Upper lobe of right lung (tissue), 1 donor: Measurements from ENCODE around the gene MPIG6B. TPM values are rescaled to one million over a fixed set of nuclear protein-coding genes. Genes with fewer than 3 reads are reported as not detected.

Source experiments
- ATAC-seq: fragments of 200-7000 bp; cut with Tn5 transposase; one replicate; pipeline ENCODE4 v1.9.1; 2020; ENCODE audit warnings: mild to moderate bottlenecking, moderate library complexity
- DNase-seq: peaks from one replicate; pipeline ENCODE4 v3.0.0-alpha.2; 2020
- H3K27ac ChIP-seq: fragments of 200-600 bp; one replicate; pipeline ENCODE4 v1.8.0; 2022
- H3K27me3 ChIP-seq: fragments of 200-600 bp; one replicate; pipeline ENCODE4 v1.8.0; 2022; ENCODE audit warnings: mild to moderate bottlenecking
- H3K36me3 ChIP-seq: fragments of 200-600 bp; one replicate; pipeline ENCODE4 v1.8.0; 2022
- H3K4me1 ChIP-seq: fragments of 200-600 bp; one replicate; pipeline ENCODE4 v1.8.0; 2022
- H3K4me3 ChIP-seq: fragments of 200-600 bp; one replicate; pipeline ENCODE4 v1.8.0; 2022; ENCODE audit warnings: mild to moderate bottlenecking
- H3K9me3 ChIP-seq: fragments of 200-600 bp; one replicate; pipeline ENCODE4 v1.8.0; 2022
- CTCF ChIP-seq: fragments of 200-600 bp; IDR thresholded peaks from one replicate; pipeline ENCODE4 v1.8.0; 2022; ENCODE audit warnings: antibody characterized with exemption
- intact Hi-C: fragments of 100-400 bp; cut with DNase I; formaldehyde crosslinking; loops from one replicate; pipeline ENCODE4 v1.11.0; 2022
- microRNA-seq: library from miRNA; unstranded; fragments of <30 nt; microRNA quantifications from one replicate; pipeline ENCODE4 v1.2.0, GENCODE V29; 2020; ENCODE audit warnings: borderline microRNAs expressed
- total RNA-seq: library from RNA; stranded (reverse); fragmentation: NEBNext Ultra II Directional; extraction: Animal tissue kit (Norgen Biotek cat#: 25700); gene quantifications from one replicate; pipeline ENCODE4 v1.2.1, GENCODE V29; 2021
- donor health status: DM: no; HTN: yes; CAD: no; lungs with severe emphysema.

MPIG6B gene
- total RNA-seq, 1 donor from 2014 or later = 1.1 TPM

- Histone ChIP-seq H3K4me3 (no peak overlapping the region), H3K9me3 (no peaks in the 10 kb centered on the region), H3K36me3 (no peaks in the 10 kb centered on the region), H3K27me3 (no peaks in the 10 kb centered on the region), H3K27ac (no peak overlapping the region), H3K4me1 (peaks cover 11% of the 10 kb centered on the region)
- intact Hi-C loops = no loop called here
- ATAC-seq (no peak), DNase-seq (no peak)
- no peak for TF ChIP-seq CTCF
Measured at GRCh38 chr6:31771992-31772358, 48.8 kb downstream of the MPIG6B start.

GRCh38 chr6:31775184-31775583 is 52.0 kb downstream of the MPIG6B start:
- no peak for TF ChIP-seq CTCF
- intact Hi-C loops = no loop called here
- Histone ChIP-seq H3K27me3 (no peaks in the 10 kb centered on the region), H3K4me3 (no peak overlapping the region), H3K27ac (no peak overlapping the region), H3K36me3 (peaks cover 17% of the 10 kb centered on the region), H3K4me1 (peaks cover 11% of the 10 kb centered on the region), H3K9me3 (no peaks in the 10 kb centered on the region)
- DNase-seq = no peak
- peak; percentile 1 for ATAC-seq

GRCh38 chr6:31775633-31776484 is 52.7 kb downstream of the MPIG6B start:
- Histone ChIP-seq H3K27me3 (no peaks in the 10 kb centered on the region), H3K27ac (no peak overlapping the region), H3K4me1 (peaks cover 11% of the 10 kb centered on the region), H3K4me3 (no peak overlapping the region), H3K9me3 (no peaks in the 10 kb centered on the region), H3K36me3 (peaks cover 24% of the 10 kb centered on the region)
- intact Hi-C loops = no loop called here
- TF ChIP-seq CTCF = no peak
- no peak for DNase-seq
- no peak for ATAC-seq

Small RNA genes within 50 kb of the gene (microRNA-seq; reads per million reads assigned to microRNA genes)
- gene MIR4646 = 0.50 reads per million

Other genes starting within 250 kb of the MPIG6B start
- gene MICB, start 225.2 kb upstream of the MPIG6B start, total RNA-seq = 8.2 TPM
- not detected for gene MCCD1, start 194.4 kb upstream of the MPIG6B start, total RNA-seq
- 241 TPM for gene DDX39B, start 181.4 kb upstream of the MPIG6B start, total RNA-seq
- gene ATP6V1G2, start 176.8 kb upstream of the MPIG6B start, total RNA-seq = 0.75 TPM
- gene NFKBIL1, start 175.8 kb upstream of the MPIG6B start, total RNA-seq = 22.6 TPM
- 0.46 TPM for gene LTA, start 151.1 kb upstream of the MPIG6B start, total RNA-seq
- 2.4 TPM for gene TNF, start 147.8 kb upstream of the MPIG6B start, total RNA-seq
- gene LTB, start 140.9 kb upstream of the MPIG6B start, total RNA-seq = 6.2 TPM
- gene LST1, start 137.1 kb upstream of the MPIG6B start, total RNA-seq = 68.1 TPM
- 1.8 TPM for gene NCR3, start 130.4 kb upstream of the MPIG6B start, total RNA-seq
- 55.3 TPM for gene AIF1, start 108.1 kb upstream of the MPIG6B start, total RNA-seq
- gene PRRC2A, start 102.7 kb upstream of the MPIG6B start, total RNA-seq = 138 TPM
- 238 TPM for gene BAG6, start 70.7 kb upstream of the MPIG6B start, total RNA-seq
- gene APOM, start 67.5 kb upstream of the MPIG6B start, total RNA-seq = 2.6 TPM
- gene C6orf47, start 62.6 kb upstream of the MPIG6B start, total RNA-seq = 25.6 TPM
- gene GPANK1, start 58.4 kb upstream of the MPIG6B start, total RNA-seq = 13.9 TPM
- gene CSNK2B, start 57.3 kb upstream of the MPIG6B start, total RNA-seq = 114 TPM
- 12.6 TPM for gene LY6G5B, start 53.4 kb upstream of the MPIG6B start, total RNA-seq
- 3.4 TPM for gene LY6G5C, start 42.3 kb upstream of the MPIG6B start, total RNA-seq
- 55.8 TPM for gene ABHD16A, start 20.0 kb upstream of the MPIG6B start, total RNA-seq
- not detected for gene LY6G6F, start 16.5 kb upstream of the MPIG6B start, total RNA-seq
- gene LY6G6D, start 8.0 kb upstream of the MPIG6B start, total RNA-seq = not detected
- not detected for gene LY6G6C, start 1.6 kb upstream of the MPIG6B start, total RNA-seq
- 71.2 TPM for gene DDAH2, start 5.9 kb downstream of the MPIG6B start, total RNA-seq
- gene CLIC1, start 13.2 kb downstream of the MPIG6B start, total RNA-seq = 286 TPM
- 11.2 TPM for gene MSH5, start 16.6 kb downstream of the MPIG6B start, total RNA-seq
- 2.6 TPM for gene SAPCD1, start 39.3 kb downstream of the MPIG6B start, total RNA-seq
- 3.4 TPM for gene VWA7, start 54.0 kb downstream of the MPIG6B start, total RNA-seq
- 53.0 TPM for gene VARS1, start 72.4 kb downstream of the MPIG6B start, total RNA-seq
- 30.8 TPM for gene LSM2, start 83.6 kb downstream of the MPIG6B start, total RNA-seq
- 2.0 TPM for gene HSPA1L, start 91.9 kb downstream of the MPIG6B start, total RNA-seq
- gene HSPA1A, start 92.2 kb downstream of the MPIG6B start, total RNA-seq = 150 TPM
- gene HSPA1B, start 104.4 kb downstream of the MPIG6B start, total RNA-seq = 112 TPM
- 81.0 TPM for gene NEU1, start 139.4 kb downstream of the MPIG6B start, total RNA-seq
- 23.1 TPM for gene SLC44A4, start 155.6 kb downstream of the MPIG6B start, total RNA-seq
- gene EHMT2, start 174.3 kb downstream of the MPIG6B start, total RNA-seq = 36.0 TPM
- gene ZBTB12, start 178.7 kb downstream of the MPIG6B start, total RNA-seq = 3.5 TPM
- 282 TPM for gene C2, start 204.3 kb downstream of the MPIG6B start, total RNA-seq
- gene CFB, start 222.7 kb downstream of the MPIG6B start, total RNA-seq = 74.9 TPM
- gene NELFE, start 235.6 kb downstream of the MPIG6B start, total RNA-seq = 43.9 TPM
- 58.8 TPM for gene SKIC2, start 235.8 kb downstream of the MPIG6B start, total RNA-seq
- gene DXO, start 248.8 kb downstream of the MPIG6B start, total RNA-seq = 20.5 TPM